LHCN-M2 (cell line): ENCODE data around the gene TSC22D3. TPM values are rescaled to one million over a fixed set of nuclear protein-coding genes. Genes with fewer than 3 reads are reported as not detected.

Experiments
- total RNA-seq: library from RNA; depleted of rRNA; stranded (reverse); fragments of >200 nt; gene quantifications from 2 replicates; pipeline ENCODE4 v1.2.3, GENCODE V29; 2014; rRNA removed

Gene TSC22D3
- total RNA-seq, 1 experiment from 2014 or later = 245 TPM

Other genes starting within 250 kb of the TSC22D3 start
- gene PRPS1, start 147.3 kb downstream of the TSC22D3 start, total RNA-seq = 42.5 and 45.8 TPM in 2 replicates
- 0.17 TPM in 1 of 2 replicates, not detected in the other for gene NCBP2L, start 1.9 kb upstream of the TSC22D3 start, total RNA-seq
- gene MID2, start 50.1 kb upstream of the TSC22D3 start, total RNA-seq = 5.6 and 8.8 TPM in 2 replicates
- gene TEX13B, start 206.6 kb upstream of the TSC22D3 start, total RNA-seq = not detected in 2 replicates